Measurements from ENCODE around the gene ANKS1B. TPM values are rescaled to one million over a fixed set of nuclear protein-coding genes. Genes with fewer than 3 reads are reported as not detected.

ANKS1B gene
- total and polyA plus RNA-seq, 10 of the 15 experiments (the other 5 are each of a cell fraction or from before 2014, with no cell fraction given), result 0.16 to 1.3 (median 0.82) TPM; not detected in 7

GRCh38 chr12:99110212-99110611 is 874.5 kb downstream of the ANKS1B start (continued):
- TF ChIP-seq SMAD5 (IDR thresholded peaks at IDR 0.05; ENCODE audit: low read depth), result no peak
- no peak for TF ChIP-seq BCL3 (IDR thresholded peaks at IDR 0.05; ENCODE audit: borderline replicate concordance, insufficient read depth, low read depth, low read length, poor library complexity, severe bottlenecking)
- no peak for TF ChIP-seq HDAC2 (IDR thresholded peaks at IDR 0.05)
- no peak for TF ChIP-seq RELB (IDR thresholded peaks at IDR 0.05; ENCODE audit: low read depth)
- no peak for TF ChIP-seq BMI1 (IDR thresholded peaks at IDR 0.05; ENCODE audit: borderline replicate concordance)

GRCh38 chr12:99108924-99109323 is 875.8 kb downstream of the ANKS1B start:
- H4K20me1 ChIP-seq (ENCODE audit: control insufficient read depth, insufficient read depth), result no peaks in the 10 kb centered on the region
- H3K4me3 ChIP-seq, result no peak overlapping the region
- intact Hi-C loops (cut with micrococcal nuclease; ENCODE audit: unreplicated experiment) (no loop called here), in situ Hi-C loops (cut with MboI) (no loop called here)
- BruUV-seq (replicated peaks), result no TSS peak
- no peak overlapping the region for H2AFZ ChIP-seq (ENCODE audit: control insufficient read depth, low read depth, low read length)
- ChIA-PET POLR2A (no interaction called here), CTCF (interaction anchor here (0.6 to 1.0 kb wide), 3 partner anchors 15 to 58 kb away, joined by 3 read pairs; no protein-coding TSS in a partner anchor), SMC1A (ENCODE audit: uncharacterized antibody, unreplicated experiment) (interaction anchor here (0.9 to 1.4 kb wide), 3 partner anchors 14 to 484 kb away, joined by 3 to 5 read pairs (median 3); no protein-coding TSS in a partner anchor), RAD21 (ENCODE audit: unreplicated experiment) (interaction anchor here (1.2 kb wide), 1 partner anchor 61 kb away, joined by 3 read pairs; no protein-coding TSS in a partner anchor)
- no peaks in the 10 kb centered on the region for H3K9me3 ChIP-seq (replicated peaks; ENCODE audit: control insufficient read depth, insufficient read depth, low read length)
- ATAC-seq, result no peak
- H3K27me3 ChIP-seq (replicated peaks in 1 of 2; ENCODE audit: control insufficient read depth in 2 of 2, insufficient read depth in 2 of 2, low read length in 1 of 2), result no peaks in the 10 kb centered on the region; a peak in 1 of 4 replicates
- no peak overlapping the region for H3K4me2 ChIP-seq (ENCODE audit: control insufficient read depth, insufficient read depth)
- no peak for FAIRE-seq
- no peak for TF ChIP-seq PAX5 (IDR thresholded peaks at IDR 0.05; ENCODE audit: borderline replicate concordance, low read depth, low read length)
- TF ChIP-seq IKZF2 (IDR thresholded peaks at IDR 0.05), result no peak
- TF ChIP-seq MEF2B (IDR thresholded peaks at IDR 0.05; ENCODE audit: partially characterized antibody, poor library complexity, severe bottlenecking), result no peak
- no peak for TF ChIP-seq HSF1 (IDR thresholded peaks at IDR 0.05; ENCODE audit: low read depth, low read length)
- TF ChIP-seq FOS (IDR thresholded peaks at IDR 0.05; ENCODE audit: borderline replicate concordance, extremely low read depth, insufficient read length), result no peak
- TF ChIP-seq ZNF24 (IDR thresholded peaks at IDR 0.05), result no peak
- no peak for TF ChIP-seq REST (IDR thresholded peaks at IDR 0.05; ENCODE audit: low read depth, low read length)
- TF ChIP-seq TBL1XR1 (IDR thresholded peaks at IDR 0.05; ENCODE audit: low read depth, low read length), result no peak
- 17% methylated on average over 2 of the region's 2 CpGs for WGBS (ENCODE audit: insufficient coverage, insufficient replicate concordance, low lambda C conversion rate, missing lambda C conversion rate)
- no peak overlapping the region for H3K27ac ChIP-seq (ENCODE audit: control insufficient read depth, insufficient read depth)
- H3K36me3 ChIP-seq (ENCODE audit: control insufficient read depth in 2 of 2, insufficient read depth in 2 of 2, low read length in 1 of 2), result no peaks in the 10 kb centered on the region
- no peaks in the 10 kb centered on the region for H3K4me1 ChIP-seq (ENCODE audit: control insufficient read depth, insufficient read depth, low read length)
- no peak for DNase-seq (ENCODE audit: low read depth, low spot score)
- no peaks in the 10 kb centered on the region for H3K79me2 ChIP-seq (ENCODE audit: control insufficient read depth, insufficient read depth, low read length)
- H3K9ac ChIP-seq (ENCODE audit: control insufficient read depth, insufficient read depth, low read length), result no peak overlapping the region
